ENCODE measurements around the gene CCDC102B.

- no peak for TF ChIP-seq CTCF (IDR thresholded peaks at IDR 0.05)
- TF ChIP-seq POLR2A (IDR thresholded peaks at IDR 0.05): no peak
Measured at GRCh38 chr18:68944826-68945225, 146.9 kb downstream of the CCDC102B start.
